Parietal lobe (tissue), 1 donor: ENCODE results near the gene OR6C68. TPM values are rescaled to one million over a fixed set of nuclear protein-coding genes. Genes with fewer than 3 reads are reported as not detected.

Experiments
- total RNA-seq: library from RNA; depleted of rRNA; stranded (reverse); fragments of >200 nt; gene quantifications from one replicate; pipeline ENCODE4 v1.2.3, GENCODE V29; 2014

The OR6C68 gene
- not detected for total RNA-seq

GRCh38 chr12:55492078-55492477, at the start of gene OR6C68:
Gene OR6C68, plus strand, starts transcription at chr12:55492378. Its CDS starts 0 bp downstream, at chr12:55492378.

GRCh38 chr12:55443776-55444175, 48.4 kb upstream of the OR6C68 start, which contains the start of gene OR6C2:
Gene OR6C2, plus strand, starts transcription at chr12:55444076. Its CDS starts 8,138 bp downstream, at chr12:55452214.

GRCh38 chr12:55470088-55470829, 21.9 kb upstream of the OR6C68 start, which contains the start of gene OR6C70:
Gene OR6C70, minus strand, starts transcription at chr12:55470138. Its CDS starts 0 bp downstream, at chr12:55470138.

Other genes with a start within 250 kb of the OR6C68 start
- gene OR6C74, start 247.8 kb upstream of the OR6C68 start, total RNA-seq, result not detected
- gene OR6C6, start 195.8 kb upstream of the OR6C68 start, total RNA-seq, result not detected
- not detected for gene OR6C1, start 178.0 kb upstream of the OR6C68 start, total RNA-seq
- gene OR6C3, start 161.6 kb upstream of the OR6C68 start, total RNA-seq, result not detected
- not detected for gene OR6C75, start 129.4 kb upstream of the OR6C68 start, total RNA-seq
- gene OR6C65, start 91.8 kb upstream of the OR6C68 start, total RNA-seq, result not detected
- not detected for gene OR6C76, start 66.1 kb upstream of the OR6C68 start, total RNA-seq
- gene OR6C2, start 48.3 kb upstream of the OR6C68 start, total RNA-seq, result not detected
- not detected for gene OR6C70, start 22.2 kb upstream of the OR6C68 start, total RNA-seq
- gene OR6C4, start 57.2 kb downstream of the OR6C68 start, total RNA-seq, result not detected
- not detected for gene OR2AP1, start 80.1 kb downstream of the OR6C68 start, total RNA-seq
- not detected for gene OR10P1, start 144.5 kb downstream of the OR6C68 start, total RNA-seq
- 11.6 TPM for gene ITGA7, start 215.5 kb downstream of the OR6C68 start, total RNA-seq
- gene BLOC1S1, start 223.7 kb downstream of the OR6C68 start, total RNA-seq, result 22.8 TPM
- 9.1 TPM for gene RDH5, start 228.0 kb downstream of the OR6C68 start, total RNA-seq
- 119 TPM for gene CD63, start 236.6 kb downstream of the OR6C68 start, total RNA-seq